Ovary (tissue), 9 donors: ENCODE results near the gene ACAP2. TPM values are rescaled to one million over a fixed set of nuclear protein-coding genes. Genes with fewer than 3 reads are reported as not detected.

Source experiments
- DNase-seq, 5 donors: peaks; one replicate each; pipeline ENCODE4 v3.0.0-alpha.2; 2019 to 2020
- H3K27ac ChIP-seq, 2 donors: fragments of 200-600 bp; one replicate each; pipeline versions ENCODE4 v1.5.1 to v1.8.0; 2019 to 2022
- H3K27me3 ChIP-seq: fragments of 200-600 bp; one replicate; pipeline ENCODE4 v1.8.0; 2022
- H3K36me3 ChIP-seq: fragments of 200-600 bp; sonication (generic); one replicate; pipeline ENCODE4 v1.5.1; 2019
- H3K4me1 ChIP-seq: one replicate; pipeline ENCODE4 v1.8.1; 2013; ENCODE audit warnings: mild to moderate bottlenecking, moderate library complexity; ENCODE audit not compliant: insufficient read depth
- H3K4me3 ChIP-seq: fragments of 200-600 bp; sonication (generic); one replicate; pipeline ENCODE4 v1.5.1; 2017
- H3K9me3 ChIP-seq, 2 donors: fragments of 200-600 bp in 1 of 2; sonication (generic) in 1 of 2; one replicate each; pipeline versions ENCODE4 v1.5.1 to v1.8.1; 2013 to 2019; ENCODE audit warnings: mild to moderate bottlenecking in 1 of 2, moderate library complexity in 1 of 2
- EP300 ChIP-seq: sonication (generic); formaldehyde crosslinking; IDR thresholded peaks from one replicate; pipeline ENCODE4 v1.6.1; 2017; ENCODE audit warnings: antibody characterized with exemption
- POLR2A ChIP-seq: fragments of 450-650 bp; IDR thresholded peaks from one replicate; pipeline ENCODE4 v1.6.1; 2017; ENCODE audit warnings: antibody characterized with exemption, mild to moderate bottlenecking, moderate library complexity
- WGBS, 3 donors: extraction: QIAGEN DNeasy Blood & Tissue Kit in 1 of 3; methylation state at CpG; one replicate each; pipeline versions ENCODE4 v1.1.5 to v1.1.7; 2013 to 2017; 5-methylcytosine and 5-hydroxymethylcytosine counted together
- intact Hi-C, 4 donors: fragments of 100-400 bp; cut with DNase I; formaldehyde crosslinking; loops; one replicate each; pipeline versions ENCODE4 v1.11.0 to v1.15.1; 2022 to 2023
- polyA plus RNA-seq, 2 donors: library from polyadenylated mRNA; stranded (reverse); fragments of 200-250 nt in 1 of 2; fragments of 350-450 nt in 1 of 2; fragmentation: Illumina TruSeq in 1 of 2; extraction: RNeasy Lipid Tissue Mini Kit (QIAGEN cat#74804) in 1 of 2; gene quantifications; one replicate each; pipeline ENCODE4 v1.2.3, GENCODE V29; 2013 to 2014
- total RNA-seq, 7 donors: library from RNA; depleted of rRNA in 2 of 7; stranded (reverse); fragments of >200 nt in 2 of 7; fragmentation: NEBNext Ultra II Directional in 3 of 7; extraction: Animal tissue kit (Norgen Biotek cat#: 25700) in 3 of 7; gene quantifications; one replicate each; pipeline versions ENCODE4 v1.1.0 to v1.2.4, GENCODE V29; 2016 to 2023
- TF ChIP-seq, protein P1 (sequence below), 3 donors: fragments of 450-650 bp in 2 of 3; fragments of 200-600 bp in 1 of 3; IDR thresholded peaks; one replicate each; pipeline versions ENCODE4 v1.5.1 to v1.8.0; 2016 to 2022; ENCODE audit warnings: antibody characterized with exemption in 3 of 3, mild to moderate bottlenecking in 1 of 3
- donor health status: DM: no; HTN: no; CAD: no; lungs with moderate emphysema.
- donor health status: DM: no; HTN: no; CAD: no.
- donor health status: Bipolar disorder and iron deficiency.
- donor health status: DM: yes; HTN: yes; CAD: no.
- donor health status: DM: no; HTN: no; CAD: no.
- donor health status: DM: yes; HTN: yes; CAD: no.

ACAP2 gene
- total and polyA plus RNA-seq, 9 donors = 15.1 to 66.8 (median 49.4) TPM

DNA sequence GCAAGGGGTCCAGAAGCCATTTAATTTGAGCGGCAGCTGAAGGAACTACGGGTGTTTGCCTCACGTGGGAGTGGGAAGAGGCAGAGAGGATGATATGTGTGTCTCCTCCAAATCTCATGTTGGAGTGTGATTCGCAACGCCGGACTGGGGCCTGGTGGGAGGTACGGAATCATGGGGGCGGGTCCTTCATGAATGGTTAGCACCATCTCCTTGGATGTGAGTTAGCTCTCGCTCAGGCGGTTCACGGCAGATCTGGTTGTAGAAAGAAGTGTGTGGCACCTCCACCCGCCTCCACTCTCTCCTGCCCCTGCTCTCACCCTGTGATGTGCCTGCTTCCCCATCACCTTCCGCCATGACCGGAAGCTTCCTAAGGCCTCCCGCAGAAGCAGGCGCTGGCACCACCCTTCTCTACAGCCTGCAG lies 197.3 kb downstream of the ACAP2 start:
- Histone ChIP-seq H3K36me3 (no peaks in the 10 kb centered on the region), H3K4me3 (no peak overlapping the region), H3K4me1 (peaks cover under 1% of the 10 kb centered on the region), H3K9me3 (no peaks in the 10 kb centered on the region), H3K27ac (no peak overlapping the region), H3K27me3 (no peaks in the 10 kb centered on the region)
- WGBS, 3 donors = 90 to 95% (median 93%) methylated on average over 16 of the region's 16 CpGs
- intact Hi-C loops = no loop called here
- TF ChIP-seq, protein P1, sequence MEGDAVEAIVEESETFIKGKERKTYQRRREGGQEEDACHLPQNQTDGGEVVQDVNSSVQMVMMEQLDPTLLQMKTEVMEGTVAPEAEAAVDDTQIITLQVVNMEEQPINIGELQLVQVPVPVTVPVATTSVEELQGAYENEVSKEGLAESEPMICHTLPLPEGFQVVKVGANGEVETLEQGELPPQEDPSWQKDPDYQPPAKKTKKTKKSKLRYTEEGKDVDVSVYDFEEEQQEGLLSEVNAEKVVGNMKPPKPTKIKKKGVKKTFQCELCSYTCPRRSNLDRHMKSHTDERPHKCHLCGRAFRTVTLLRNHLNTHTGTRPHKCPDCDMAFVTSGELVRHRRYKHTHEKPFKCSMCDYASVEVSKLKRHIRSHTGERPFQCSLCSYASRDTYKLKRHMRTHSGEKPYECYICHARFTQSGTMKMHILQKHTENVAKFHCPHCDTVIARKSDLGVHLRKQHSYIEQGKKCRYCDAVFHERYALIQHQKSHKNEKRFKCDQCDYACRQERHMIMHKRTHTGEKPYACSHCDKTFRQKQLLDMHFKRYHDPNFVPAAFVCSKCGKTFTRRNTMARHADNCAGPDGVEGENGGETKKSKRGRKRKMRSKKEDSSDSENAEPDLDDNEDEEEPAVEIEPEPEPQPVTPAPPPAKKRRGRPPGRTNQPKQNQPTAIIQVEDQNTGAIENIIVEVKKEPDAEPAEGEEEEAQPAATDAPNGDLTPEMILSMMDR (IDR thresholded peaks at IDR 0.05) = no peak
- TF ChIP-seq EP300 = no peak
- TF ChIP-seq POLR2A = no peak
- DNase-seq = peak in 2 of 5 donors; percentile 5 to 15

DNA sequence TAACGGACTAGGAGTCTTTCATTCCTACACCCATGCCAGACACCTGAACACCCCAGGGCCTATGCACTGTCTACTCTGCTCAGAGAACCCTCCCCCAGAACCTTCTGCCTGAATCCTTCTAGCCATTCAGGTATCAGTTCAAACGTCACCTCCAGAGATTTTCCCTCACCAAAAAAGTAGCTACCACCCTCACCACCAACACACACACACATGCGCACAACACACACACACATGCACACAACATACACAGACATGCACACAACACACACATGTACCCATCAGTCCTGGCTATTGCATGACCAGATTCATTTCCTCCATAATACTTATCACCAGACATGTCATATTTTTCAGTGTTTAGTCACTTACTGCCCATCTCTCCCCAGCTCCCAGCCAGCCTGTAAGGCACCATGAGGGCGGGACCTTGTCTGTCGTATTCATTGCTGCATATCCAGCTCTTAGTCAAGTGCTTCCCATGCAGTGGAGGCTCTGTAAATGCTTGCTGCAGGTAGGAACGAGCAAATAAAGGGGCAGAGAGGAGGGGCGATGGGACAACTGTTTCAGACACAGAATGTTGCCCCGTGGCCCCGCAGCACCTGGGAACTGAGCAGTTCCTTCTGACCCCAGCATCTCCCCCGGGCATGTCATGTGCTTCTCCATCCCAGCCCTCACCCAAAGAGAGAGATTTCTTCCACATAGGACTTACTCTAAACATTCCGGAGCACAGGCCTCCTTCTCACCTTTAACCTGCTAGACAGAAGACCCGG lies 201.0 kb downstream of the ACAP2 start:
- no peaks in the 10 kb centered on the region for H3K9me3 ChIP-seq
- no peak overlapping the region for H3K4me3 ChIP-seq
- H3K4me1 ChIP-seq = peaks cover 8% of the 10 kb centered on the region
- TF ChIP-seq POLR2A (no peak), EP300 (no peak)
- TF ChIP-seq, protein P1 (IDR thresholded peaks at IDR 0.05) = no peak
- intact Hi-C loops = no loop called here
- H3K36me3 ChIP-seq = no peaks in the 10 kb centered on the region
- H3K27me3 ChIP-seq = no peaks in the 10 kb centered on the region
- no peak overlapping the region for H3K27ac ChIP-seq
- WGBS, 3 donors = 89 to 93% (median 92%) methylated on average over 12 of the region's 12 CpGs
- DNase-seq = peak in 3 of 5 donors; percentile 5 to 15 (median 14)

DNA sequence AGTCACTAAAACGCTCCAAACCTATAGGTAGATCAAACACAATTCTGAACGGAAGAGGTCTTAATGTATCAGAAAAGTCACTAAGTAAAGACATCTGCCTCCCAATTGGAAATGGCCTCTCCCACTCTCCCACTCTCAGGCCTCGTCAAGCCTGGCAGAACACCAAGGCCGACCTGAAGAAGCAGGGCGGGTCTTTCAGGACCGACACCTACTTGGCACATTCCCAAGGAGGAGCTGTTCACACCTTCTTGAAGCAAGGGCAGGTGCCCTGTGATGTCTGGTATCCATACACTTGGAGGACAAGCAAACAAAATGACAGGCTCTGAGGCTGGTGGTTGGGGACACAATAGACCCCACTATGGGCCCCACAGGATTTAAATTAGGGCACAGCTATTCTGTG lies 201.9 kb downstream of the ACAP2 start:
- DNase-seq = peak in 3 of 5 donors; percentile 16 to 36 (median 25)
- TF ChIP-seq, protein P1 (IDR thresholded peaks at IDR 0.05) = no peak
- no peak for TF ChIP-seq POLR2A
- no peak for TF ChIP-seq EP300
- intact Hi-C loops = no loop called here
- Histone ChIP-seq H3K4me3 (no peak overlapping the region), H3K9me3 (no peaks in the 10 kb centered on the region), H3K27ac (no peak overlapping the region), H3K4me1 (peaks cover 8% of the 10 kb centered on the region), H3K36me3 (no peaks in the 10 kb centered on the region), H3K27me3 (no peaks in the 10 kb centered on the region)
- WGBS, 3 donors = 78 to 82% (median 81%) methylated on average over 6 of the region's 6 CpGs

DNA sequence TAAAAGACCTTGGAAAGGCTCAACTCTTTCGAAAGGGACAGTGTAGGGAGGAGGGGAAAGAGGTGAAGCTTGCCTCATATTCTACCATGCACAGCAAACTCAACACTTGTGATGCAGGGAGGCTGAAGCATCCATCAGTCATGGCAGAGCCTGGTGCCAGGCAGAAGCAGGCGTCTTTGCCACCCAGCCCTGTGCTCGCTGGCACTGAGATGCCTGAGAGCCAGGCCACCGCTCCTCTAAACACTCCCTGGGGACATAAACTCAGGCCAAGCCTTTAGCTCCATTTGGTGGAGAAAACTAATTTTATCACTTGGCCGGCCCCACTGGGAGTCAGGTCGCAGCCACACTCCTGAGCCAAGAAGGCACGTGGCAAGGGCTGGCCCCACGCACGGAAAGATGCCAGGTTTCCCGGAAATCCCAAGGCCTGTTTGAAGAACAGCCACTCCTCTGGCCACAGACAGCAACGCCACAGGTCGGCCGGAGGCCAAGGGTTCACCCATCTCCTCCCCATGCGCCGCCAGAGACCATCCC lies 202.6 kb downstream of the ACAP2 start:
- intact Hi-C loops = no loop called here
- peak; percentile 44 to 87 (median 62) for DNase-seq

DNA sequence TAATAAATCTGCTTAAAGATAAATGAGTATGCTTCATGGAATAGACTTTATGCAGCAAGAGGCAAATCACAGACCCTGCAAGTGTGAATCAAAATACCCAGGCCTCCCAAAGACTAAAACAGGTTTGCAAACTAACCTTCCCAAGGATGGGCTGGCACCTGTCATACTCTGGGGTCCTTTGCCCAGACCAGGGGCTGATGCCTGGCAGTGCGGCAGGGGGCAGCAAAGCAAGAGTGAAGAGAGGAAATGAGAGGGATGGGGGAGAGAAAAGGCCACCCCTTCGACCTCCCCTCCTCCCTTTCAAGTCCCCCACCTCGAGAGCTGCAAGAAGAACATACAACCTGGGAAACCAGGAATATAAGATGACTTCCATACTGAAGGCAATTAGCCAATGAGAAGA lies 203.7 kb downstream of the ACAP2 start:
- H3K27ac ChIP-seq = no peak overlapping the region
- TF ChIP-seq, protein P1 (IDR thresholded peaks at IDR 0.05) = no peak
- TF ChIP-seq EP300 = no peak
- no peak for TF ChIP-seq POLR2A
- WGBS, 3 donors = 68 to 88% (median 78%) methylated on average over 3 of the region's 3 CpGs
- DNase-seq = peak in 1 of 5 donors; percentile 6
- no peaks in the 10 kb centered on the region for H3K9me3 ChIP-seq
- H3K36me3 ChIP-seq = no peaks in the 10 kb centered on the region
- peaks cover 8% of the 10 kb centered on the region for H3K4me1 ChIP-seq
- intact Hi-C loops = no loop called here
- H3K27me3 ChIP-seq = no peaks in the 10 kb centered on the region
- H3K4me3 ChIP-seq = no peak overlapping the region

More for the DNA sequence above, 202.6 kb downstream of the ACAP2 start:
- H3K4me1 ChIP-seq = peaks cover 8% of the 10 kb centered on the region
- no peak overlapping the region for H3K27ac ChIP-seq
- H3K4me3 ChIP-seq = no peak overlapping the region
- H3K27me3 ChIP-seq = no peaks in the 10 kb centered on the region
- H3K9me3 ChIP-seq = no peaks in the 10 kb centered on the region
- 45 to 59% (median 46%) methylated on average over 15 of the region's 15 CpGs for WGBS, 3 donors
- TF ChIP-seq POLR2A = no peak
- peak; percentile 19 for TF ChIP-seq EP300
- H3K36me3 ChIP-seq = no peaks in the 10 kb centered on the region
